HG03442 (cell line): Measurements from ENCODE around the gene DGUOK.

ENCODE experiments used
- ATAC-seq: cut with Tn5 transposase; IDR thresholded peaks from one replicate; pipeline ENCODE4 v1.9.1; 2021; ENCODE audit warnings: mild to moderate bottlenecking, moderate library complexity; ENCODE audit not compliant: unreplicated experiment

DGUOK gene

DNA sequence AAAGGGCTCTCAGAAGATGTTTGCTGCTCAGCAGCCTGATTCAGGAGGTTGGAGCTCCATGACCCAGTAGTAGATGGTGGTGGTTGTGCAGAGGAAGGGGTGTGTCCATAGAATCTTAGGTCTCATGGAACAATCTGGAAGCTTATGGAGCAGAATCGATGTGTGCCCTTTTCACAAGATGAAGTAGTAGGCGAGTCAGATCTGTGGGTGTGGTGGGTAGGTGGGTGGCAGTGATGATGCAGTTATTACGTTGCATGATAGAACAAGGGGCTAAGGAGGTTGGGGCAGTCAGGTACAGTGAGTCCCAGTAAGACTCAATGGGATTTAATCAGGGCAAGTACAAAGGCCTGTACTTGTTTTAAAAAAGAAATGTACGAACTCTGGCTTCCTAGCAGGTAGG, 67.1 kb downstream of the DGUOK start:
- ATAC-seq: no peak

DNA sequence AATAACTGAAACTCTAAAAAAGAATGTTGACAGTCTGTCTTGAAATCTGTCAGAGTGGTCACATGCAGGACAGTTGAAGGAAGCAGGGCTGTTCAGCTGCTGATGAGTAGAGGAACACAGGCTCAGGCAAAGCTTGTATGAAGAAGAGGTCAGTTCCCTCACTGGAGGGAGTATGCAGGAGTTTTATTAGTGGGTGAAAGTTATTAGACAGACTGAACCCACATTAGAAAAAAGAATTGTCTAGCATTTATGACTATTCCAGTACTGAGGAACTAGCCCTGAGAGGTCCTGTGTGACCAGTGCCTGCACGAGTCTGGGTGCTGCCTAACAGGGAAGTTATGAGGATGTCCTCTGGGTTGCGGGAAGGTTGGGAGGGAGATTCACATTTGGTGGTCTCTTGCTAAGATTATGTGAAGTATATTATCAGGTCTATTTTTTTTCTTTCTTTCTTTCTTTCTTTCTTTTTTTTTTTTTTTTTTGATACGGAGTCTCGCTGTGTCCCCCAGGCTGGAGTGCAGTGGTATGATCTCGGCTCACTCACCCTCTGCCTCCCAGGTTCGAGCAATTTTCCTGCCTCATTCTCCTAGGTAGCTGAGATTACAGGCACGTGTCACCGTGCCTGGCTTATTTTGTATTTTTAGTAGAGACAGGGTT, 67.6 kb downstream of the DGUOK start:
- ATAC-seq: no peak

DNA sequence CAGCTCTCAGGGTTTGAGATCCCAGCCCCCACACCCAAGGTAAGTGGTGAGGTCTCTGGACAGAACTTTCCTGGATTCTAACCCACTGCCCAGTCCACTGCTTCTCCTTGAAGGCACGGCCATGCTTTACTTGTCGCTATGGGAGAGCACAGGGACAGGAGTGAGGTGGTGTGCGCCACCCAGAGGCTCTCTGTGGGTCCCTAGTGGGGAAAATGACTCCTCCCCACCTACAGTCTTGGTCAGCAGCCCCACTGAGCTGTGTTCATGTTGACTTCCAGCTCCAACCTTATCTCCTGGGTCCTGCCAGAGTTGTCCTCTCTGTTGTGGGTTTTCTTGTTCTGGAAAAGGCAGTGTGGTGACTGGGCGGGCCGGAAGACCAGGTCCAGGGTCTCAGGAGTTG, 69.1 kb downstream of the DGUOK start:
- ATAC-seq: no peak

DNA sequence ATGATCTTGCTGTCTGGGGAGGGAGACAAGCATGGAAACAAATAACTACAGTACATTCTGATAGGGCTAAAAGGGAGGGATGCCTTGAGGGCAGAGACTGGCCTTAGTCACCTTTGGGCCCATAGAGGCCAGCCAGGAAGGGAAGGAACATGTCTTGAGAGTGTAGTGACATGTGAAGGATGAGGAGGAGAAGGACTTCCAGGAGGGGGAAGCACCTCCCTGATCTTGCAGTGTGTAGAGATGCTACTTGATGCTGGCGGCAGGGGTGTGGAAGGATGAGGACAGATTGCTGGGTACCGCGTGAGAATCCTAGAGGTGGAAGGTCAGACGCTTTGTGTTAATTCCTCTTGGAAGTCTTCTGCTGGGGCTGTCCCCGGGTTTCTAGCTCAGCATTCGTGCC, 71.1 kb downstream of the DGUOK start:
- no peak for ATAC-seq

DNA sequence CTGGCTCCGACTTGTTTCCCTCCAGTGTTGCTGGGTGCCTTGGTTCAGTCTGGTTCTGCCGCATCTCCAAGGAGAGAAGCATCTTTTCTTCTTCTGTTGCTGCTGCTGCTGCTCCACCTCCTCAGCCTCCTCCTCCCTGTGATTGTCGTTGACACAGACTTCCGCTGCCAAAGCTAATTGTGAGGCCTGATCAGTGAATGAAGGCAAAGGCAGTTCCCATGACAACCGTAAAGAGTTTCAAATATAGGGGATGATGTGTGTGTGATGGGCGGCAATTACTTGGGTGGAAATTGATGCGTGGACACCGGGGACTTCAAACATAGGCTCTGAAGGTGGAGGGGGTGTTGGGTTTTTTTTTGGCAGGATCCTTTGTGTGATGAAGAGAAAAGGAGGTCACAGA, 71.8 kb downstream of the DGUOK start:
- no peak for ATAC-seq

DNA sequence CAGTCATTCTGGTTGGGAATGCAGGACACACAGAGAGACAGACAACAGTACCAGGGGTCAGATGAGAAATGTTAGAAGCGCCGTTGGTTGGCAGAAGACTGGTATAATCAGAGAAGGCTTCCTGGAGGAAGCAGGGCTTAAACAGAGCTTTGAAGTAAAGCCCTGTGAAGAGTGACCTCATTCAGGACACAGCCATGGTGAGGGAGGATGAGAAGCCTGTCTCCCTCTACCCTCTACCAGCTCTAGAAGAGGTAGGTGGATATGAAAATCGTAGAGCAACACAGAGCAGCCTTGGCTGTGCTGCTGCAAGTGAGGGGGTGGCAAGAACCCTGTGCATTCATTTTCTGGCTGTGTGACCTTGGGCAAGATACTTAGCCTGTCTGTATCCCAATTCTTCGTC, 72.3 kb downstream of the DGUOK start:
- ATAC-seq: no peak

DNA sequence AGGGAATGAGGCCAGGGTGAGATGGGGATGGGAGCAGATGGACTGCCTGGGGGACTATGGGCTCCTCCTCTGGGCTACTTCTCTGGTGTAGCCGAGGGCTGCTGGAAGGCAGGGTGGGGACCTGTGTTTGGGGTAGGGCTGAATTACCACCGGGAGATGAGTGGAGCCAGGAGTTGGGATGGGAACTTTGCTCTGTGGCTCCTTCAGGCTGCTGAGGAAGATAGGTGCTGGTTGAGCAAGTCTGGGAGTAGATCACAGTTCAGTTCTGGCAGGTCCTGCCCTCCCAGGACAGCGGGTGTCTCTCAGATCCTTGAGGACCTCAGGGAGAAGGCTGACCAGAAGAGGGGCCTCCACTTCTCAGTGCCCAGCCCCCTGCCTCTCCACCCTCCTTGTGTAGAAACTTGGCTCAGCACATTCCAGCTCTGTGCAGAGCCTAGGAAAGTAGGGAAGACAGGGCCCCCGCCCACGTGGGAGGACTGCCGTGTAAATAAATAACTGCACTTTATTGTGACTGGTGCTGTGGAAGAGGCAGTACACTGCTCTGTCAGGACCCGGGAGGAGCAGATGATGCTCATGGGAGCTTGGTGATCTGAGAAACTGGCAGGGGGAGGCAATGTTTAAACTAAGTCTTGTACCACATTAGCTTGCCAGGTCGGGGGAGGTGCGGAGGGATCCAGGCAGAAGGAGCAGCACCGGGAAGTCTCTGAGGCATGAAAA, 73.4 kb downstream of the DGUOK start:
- no peak for ATAC-seq

DNA sequence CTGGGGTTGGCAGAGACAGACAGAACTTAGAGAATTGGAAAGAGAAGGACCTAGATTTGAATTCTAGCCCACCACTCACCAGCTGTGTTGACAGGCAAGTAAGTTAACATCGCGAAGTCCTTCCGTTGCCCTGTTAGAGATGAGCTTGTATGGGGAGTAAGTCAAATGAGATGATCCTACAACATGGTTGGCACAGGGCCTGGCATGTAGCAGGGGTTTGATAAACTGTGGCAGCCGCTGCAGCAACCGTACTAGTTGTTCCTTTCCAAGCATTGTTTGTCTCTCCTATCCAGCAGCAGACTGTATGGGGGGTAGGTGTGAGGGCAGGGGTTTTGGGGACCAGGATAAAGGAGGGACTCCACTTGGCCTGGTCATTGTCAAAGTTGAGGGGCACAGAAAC, 74.0 kb downstream of the DGUOK start:
- no peak for ATAC-seq

DNA sequence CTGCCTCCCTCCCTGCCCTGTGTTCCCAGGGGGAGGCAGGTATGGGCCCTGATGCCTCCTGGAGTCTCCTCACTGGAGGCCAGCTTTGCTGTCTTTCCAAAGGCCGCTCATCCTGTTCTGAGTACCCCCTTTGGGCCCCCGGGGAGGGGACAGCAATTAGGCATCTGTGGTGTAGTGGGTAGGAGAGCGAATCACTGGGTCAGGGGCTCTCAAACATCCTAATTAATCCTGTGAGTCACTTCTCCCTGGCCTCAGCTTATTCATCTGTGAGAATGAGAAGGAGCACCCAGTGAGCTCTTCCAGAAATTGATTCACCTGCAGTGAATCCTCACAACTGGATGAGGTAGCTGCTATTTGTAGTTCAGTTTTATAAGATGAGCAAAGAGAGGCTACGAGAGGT, 74.4 kb downstream of the DGUOK start:
- no peak for ATAC-seq

DNA sequence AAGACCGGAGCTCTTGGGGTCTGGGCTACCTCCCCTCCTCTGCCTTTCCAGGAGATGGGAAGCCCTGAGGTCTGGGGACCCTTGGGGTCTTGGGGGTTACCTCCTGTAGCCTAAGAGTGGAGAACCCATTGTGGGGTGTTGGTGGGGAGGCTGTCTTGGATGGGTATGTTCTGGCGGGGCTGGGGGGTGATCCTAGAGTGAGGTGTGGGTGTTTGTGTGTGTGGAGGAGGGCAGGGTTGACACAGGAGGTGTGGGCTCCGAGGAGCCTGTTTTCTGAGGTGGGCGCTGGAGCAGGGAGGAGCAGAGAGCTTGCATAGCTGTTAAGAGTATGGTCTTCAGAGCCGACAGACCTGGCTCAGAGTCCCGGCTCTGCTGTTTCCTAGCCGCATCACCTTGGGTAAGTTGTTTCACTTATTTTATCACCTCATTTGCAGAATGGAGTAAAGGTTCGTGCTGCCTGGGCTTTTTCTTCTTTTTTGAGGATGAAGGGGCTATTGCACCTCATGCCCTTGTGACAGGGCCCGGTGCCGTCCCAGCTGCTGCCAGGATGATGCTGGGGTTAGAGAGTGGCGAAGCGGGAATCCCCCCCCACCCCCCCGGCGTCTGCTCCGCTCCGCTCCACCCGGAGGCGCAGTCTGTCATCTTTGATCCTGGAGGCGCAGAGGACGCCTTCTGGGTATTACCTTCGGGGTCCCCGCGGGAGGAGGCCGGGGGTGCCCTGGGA, 75.3 kb downstream of the DGUOK start:
- peak; percentile 36 for ATAC-seq

DNA sequence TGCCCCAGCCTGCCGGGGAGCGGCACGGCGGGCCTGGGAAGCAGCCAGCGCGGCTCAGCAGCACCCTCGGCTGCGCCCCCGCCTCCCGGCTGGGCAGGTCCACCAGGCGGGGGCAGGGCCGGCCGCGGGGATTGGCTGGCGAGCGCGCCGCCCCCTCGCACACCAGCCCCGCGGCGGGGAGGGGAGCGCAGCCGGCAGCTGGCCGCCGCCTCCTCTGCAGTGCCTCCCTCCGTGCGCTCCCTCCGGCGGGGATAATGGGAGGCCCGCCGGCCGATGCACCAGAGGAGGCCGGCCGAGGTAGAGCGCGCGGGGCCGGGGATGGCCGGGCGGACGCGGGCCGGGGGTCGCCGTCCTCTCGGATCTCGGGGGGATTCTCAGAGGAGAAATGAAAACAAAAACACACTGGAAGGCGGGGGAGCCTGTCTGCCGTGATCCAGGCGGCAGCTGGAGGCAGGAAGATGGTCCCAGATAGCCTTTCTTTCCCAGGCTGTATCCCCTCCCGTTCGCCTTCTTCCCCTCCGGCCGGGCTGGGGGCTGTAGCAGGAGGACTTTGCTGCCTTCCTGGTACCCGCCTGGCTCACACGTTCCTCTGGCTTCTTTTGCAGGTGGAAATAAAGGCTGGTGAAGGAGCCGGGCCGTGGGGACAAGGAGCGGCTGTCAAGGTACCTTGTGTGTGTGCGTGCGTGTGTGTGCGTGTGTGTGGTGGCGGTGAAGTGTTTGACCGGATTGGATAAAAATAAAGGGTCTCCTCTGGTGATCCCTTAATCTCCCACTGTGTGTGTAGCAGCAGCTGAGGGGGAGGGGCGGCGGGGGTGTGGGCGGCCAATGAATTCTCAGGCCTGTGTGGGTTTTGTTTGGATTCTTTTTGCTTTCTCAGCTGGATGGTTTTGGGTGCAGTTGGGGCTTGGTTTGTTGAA, 76.1 kb downstream of the DGUOK start:
- peak; percentile 87 for ATAC-seq

DNA sequence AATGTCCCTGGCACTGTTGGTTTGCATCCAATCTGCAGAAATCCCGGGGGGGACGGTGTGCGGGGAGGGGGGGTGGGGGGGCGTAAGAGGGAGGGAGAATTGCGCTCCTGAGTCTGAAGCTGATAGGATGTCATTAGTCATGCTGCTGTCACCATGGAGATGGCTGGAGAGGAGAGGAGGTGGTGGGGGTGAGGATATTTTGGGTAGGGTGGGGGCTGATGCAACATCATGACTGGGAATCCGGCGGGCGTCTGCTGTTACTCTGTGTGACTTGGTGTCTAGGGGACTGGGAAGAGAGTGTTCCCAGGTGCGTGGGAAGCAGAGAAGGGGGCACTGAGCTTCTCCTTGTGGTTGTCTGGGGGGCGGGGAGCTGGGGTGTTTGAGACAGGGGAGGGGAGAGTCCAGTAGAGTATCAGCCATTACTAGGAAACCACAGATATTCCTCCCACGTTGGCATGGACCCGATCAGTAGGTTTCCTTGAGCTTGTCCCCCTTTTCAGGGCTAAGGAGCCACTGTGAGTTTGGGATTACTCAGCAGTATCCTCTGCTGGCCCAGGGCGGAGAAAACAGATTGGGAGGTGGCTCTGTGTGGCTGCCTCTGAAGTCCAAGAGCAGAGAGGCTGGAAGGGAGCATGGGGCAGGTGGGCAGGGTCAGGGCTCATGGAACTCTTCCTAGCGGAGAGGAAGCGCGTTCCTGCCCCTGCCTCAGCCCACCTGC, 77.0 kb downstream of the DGUOK start:
- ATAC-seq: no peak

DNA sequence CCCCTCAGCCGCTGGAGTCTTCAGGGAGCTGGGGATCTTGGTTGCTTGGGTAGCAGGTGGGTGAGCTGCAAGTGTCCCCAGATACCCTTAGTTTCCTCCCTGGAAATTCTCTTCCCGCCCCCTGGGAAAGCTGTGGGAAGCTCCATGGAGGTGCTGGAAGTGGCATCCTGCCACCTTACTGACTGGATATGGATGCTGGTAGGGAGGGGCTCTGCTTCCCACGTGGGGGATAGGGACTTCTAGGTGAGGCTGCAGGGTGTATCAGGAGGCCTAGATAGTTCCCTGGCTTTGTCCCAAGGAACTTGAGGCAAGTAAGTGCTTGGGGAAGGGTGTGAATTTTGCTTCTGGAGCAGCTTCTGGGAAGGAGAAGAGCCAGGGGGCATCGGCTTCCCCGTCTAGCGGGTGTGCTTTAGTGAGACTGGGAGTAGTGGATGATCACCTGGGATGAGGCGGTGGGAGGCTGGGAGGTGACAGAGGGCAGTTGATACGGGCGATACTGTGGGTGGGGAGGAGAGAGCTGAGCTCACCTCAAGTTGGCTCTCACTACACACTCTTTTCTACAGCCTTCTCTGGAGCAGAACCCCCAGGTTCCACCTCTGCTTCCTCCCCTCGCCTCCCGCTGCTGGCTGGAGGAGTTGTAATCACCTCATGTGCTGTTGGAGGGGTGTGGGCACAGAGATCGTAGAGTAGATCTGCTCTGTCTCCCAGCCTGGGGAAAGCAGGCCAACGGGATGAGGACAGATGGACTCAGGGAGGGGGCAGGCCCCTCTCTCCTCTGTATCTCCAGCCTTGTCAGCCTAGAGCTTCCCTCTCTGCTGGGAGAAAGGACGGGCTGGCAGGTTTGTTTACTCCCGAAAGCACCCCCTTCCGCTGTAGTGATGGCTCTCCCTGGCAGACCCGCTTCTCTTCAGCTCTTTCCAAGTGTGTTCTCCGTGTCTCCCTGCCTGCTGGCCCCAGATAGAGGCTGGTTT, 77.8 kb downstream of the DGUOK start:
- no peak for ATAC-seq

DNA sequence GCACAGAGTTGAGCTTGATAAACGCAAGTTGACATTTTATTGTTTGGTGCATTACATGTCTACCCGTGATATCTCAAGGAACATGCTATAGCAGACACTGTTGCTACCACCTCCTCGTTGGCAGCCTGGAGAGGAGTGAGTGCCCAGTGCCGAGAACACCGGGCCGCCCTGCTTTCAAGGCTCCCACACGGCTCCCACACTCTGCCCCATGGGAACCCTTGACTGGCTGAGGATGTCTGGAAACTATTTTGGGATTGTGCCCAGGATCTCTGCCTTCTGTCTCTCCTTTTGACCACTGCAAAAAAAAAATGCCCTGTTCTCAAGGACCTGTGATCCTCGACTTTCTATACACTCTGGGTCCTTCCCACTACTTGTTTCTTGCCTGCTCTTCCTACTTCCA, 79.1 kb downstream of the DGUOK start:
- ATAC-seq: no peak

DNA sequence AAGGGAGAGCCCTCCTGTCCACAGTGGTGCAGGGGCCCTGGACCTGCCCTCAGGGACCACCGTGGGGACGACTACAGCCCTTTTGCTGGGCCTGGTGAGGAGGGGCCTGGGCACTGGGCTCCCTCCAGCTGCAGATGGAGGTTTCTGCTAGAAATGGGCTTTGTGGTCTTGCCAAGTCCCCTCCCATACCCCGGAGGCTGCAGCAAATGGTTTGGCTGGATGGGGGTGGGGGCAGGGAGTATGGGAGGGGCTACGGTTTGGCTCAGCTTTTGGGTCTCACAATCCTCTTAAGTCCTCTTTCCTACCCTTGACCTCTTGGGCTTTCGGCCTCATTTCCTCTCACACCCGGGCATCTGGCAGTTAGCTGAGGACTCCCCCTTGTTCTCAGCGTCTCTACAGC, 79.8 kb downstream of the DGUOK start:
- ATAC-seq: no peak

DNA sequence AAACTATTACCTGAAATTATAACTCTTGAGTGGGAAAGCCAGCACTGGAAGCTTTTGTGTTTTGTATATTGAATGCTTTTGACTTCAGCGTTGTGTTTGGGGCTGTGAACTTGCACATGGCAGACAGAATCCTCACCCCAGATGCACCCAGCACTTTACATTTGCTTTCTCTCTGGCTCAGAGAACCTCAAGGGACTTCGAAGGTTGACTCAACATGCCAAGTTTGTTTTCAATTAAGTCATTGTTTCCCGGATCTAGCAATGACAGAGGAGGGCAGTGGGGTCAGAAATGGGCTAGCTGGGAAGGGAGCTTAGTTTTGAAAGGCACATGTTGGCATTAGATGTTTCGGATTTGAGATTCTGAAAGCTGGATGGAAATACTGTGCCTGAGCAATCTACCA, 80.4 kb downstream of the DGUOK start:
- ATAC-seq: no peak

DNA sequence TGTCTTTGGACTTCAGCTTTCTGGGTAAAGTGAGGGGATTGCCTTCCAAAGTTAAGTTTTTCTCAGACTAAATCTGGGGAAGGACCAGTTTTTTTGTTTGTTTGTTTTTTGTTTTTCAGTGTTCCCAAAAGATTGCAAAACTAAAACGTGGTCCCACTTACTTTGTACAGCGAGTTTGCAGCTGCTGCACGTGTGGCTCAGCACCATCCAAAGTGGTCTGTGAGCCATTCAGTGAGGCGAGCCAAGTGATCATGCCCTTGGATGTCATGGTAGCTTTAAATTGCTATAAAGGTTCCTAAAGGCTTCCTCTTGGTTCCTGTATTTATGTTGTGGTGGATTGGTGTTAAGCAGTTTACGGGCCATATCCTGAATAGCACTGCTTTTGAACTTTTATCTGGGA, 81.0 kb downstream of the DGUOK start:
- ATAC-seq: no peak
